Measurements from ENCODE around the gene PHF20. TPM values are rescaled to one million over a fixed set of nuclear protein-coding genes. Genes with fewer than 3 reads are reported as not detected.
"Not testable (repeated sequence)": the region's sequence is repeated elsewhere in the genome, so short reads cannot be mapped to it uniquely, and the experiment has no call there.

The PHF20 gene
- total RNA-seq, 6 experiments from 2014 or later, result 31.5 to 40.9 (median 36.2) TPM

- DNase-seq, result no peak
- Mint-ChIP-seq H3K27me3 (ENCODE audit: insufficient read depth) (peaks cover 7% of the 10 kb centered on the region; the same call in 1 of the 2 replicates), H3K4me3 (no peak overlapping the region), H3K36me3 (ENCODE audit: low read depth) (no peaks in the 10 kb centered on the region), H3K9me3 (no peaks in the 10 kb centered on the region), H3K27ac (no peak overlapping the region), H3K4me1 (ENCODE audit: low read depth) (peaks cover 16% of the 10 kb centered on the region)
- TF ChIP-seq CTCF (IDR thresholded peaks at IDR 0.05), result no peak
Measured at GRCh38 chr20:35762461-35762860, 9.4 kb upstream of the PHF20 start.

GRCh38 chr20:35764936-35765335 lies 6.9 kb upstream of the PHF20 start:
- DNase-seq; H3K27me3 Mint-ChIP-seq (ENCODE audit: insufficient read depth); H3K9me3 Mint-ChIP-seq; H3K36me3 Mint-ChIP-seq (ENCODE audit: low read depth); H3K27ac Mint-ChIP-seq; H3K4me3 Mint-ChIP-seq: not testable (repeated sequence)
- H3K4me1 Mint-ChIP-seq (ENCODE audit: low read depth), result peaks cover 26% of the 10 kb centered on the region

GRCh38 chr20:35766843-35767242 lies 5.0 kb upstream of the PHF20 start:
- DNase-seq, result no peak
- TF ChIP-seq CTCF (IDR thresholded peaks at IDR 0.05), result no peak
- H3K36me3 Mint-ChIP-seq (ENCODE audit: low read depth), result no peaks in the 10 kb centered on the region
- peaks cover 34% of the 10 kb centered on the region for H3K4me1 Mint-ChIP-seq (ENCODE audit: low read depth)
- H3K27me3 Mint-ChIP-seq (ENCODE audit: insufficient read depth), result peaks cover 7% of the 10 kb centered on the region
- H3K4me3 Mint-ChIP-seq, result no peak overlapping the region
- H3K27ac Mint-ChIP-seq, result no peak overlapping the region
- peaks cover 8% of the 10 kb centered on the region; the same call in 1 of the 2 replicates for H3K9me3 Mint-ChIP-seq

- H3K4me3 Mint-ChIP-seq, result no peak overlapping the region; the same call in 1 of the 2 replicates
- DNase-seq, result no peak
- peaks cover 5% of the 10 kb centered on the region for H3K27me3 Mint-ChIP-seq (ENCODE audit: insufficient read depth)
- no peak for TF ChIP-seq CTCF (IDR thresholded peaks at IDR 0.05)
- peaks cover 32% of the 10 kb centered on the region for H3K4me1 Mint-ChIP-seq (ENCODE audit: low read depth)
- no peaks in the 10 kb centered on the region for H3K36me3 Mint-ChIP-seq (ENCODE audit: low read depth)
- peaks cover 8% of the 10 kb centered on the region; the same call in 1 of the 2 replicates for H3K9me3 Mint-ChIP-seq
- H3K27ac Mint-ChIP-seq, result peak overlapping the region; percentile 96
Measured at GRCh38 chr20:35767683-35768481, 3.9 kb upstream of the PHF20 start.

DNA sequence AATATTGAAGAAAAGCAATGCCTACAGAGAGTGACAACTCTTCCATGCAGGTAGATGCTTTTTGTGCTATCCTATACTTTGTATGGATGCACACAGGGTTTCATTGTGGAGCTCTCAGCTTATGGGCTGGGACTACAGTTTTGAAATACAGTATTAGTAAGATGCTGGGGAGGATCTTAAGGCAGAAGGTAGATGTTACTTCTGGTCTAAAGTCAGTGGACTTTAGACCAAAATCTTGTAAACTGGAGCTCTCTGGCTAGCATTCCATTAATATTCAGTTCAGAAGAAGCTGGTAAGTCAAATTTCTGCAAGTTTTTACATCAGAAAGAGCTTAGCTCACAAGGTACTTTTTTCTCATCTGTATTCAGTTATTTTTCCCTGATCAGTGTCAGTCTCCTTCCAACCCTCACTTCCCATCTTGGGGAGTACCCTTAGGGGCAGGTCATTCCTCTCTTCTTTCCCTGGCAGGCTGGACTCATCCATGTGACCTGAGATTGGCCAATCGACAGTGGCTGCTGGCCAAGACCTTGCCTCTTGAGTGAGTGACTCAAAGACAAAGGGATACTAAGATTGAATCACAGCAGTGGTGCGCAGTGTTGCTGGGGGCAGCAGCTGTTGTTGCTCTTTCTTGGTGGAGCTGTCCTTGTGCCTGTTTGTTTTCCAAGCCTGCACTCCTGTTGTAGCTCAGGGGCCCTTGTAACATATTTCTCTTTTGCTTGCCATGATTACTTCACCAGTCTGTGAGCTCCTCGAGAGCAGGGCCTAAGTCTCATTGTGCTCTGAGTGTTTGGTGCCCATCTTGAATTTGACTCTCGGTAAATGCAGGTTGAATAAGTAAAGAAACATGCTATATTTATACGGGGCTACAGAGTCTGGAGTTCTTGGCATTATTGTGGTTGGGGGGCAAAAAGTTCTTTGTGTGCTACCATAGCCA lies 2.8 kb upstream of the PHF20 start:
- peaks cover 8% of the 10 kb centered on the region; the same call in 1 of the 2 replicates for H3K9me3 Mint-ChIP-seq
- H3K4me3 Mint-ChIP-seq, result peak overlapping the region; percentile 40; the same call in 1 of the 2 replicates
- peak overlapping the region; percentile 96 for H3K27ac Mint-ChIP-seq
- H3K36me3 Mint-ChIP-seq (ENCODE audit: low read depth), result peaks cover 10% of the 10 kb centered on the region
- peak; percentile 98 for DNase-seq
- peaks cover 5% of the 10 kb centered on the region for H3K27me3 Mint-ChIP-seq (ENCODE audit: insufficient read depth)
- TF ChIP-seq CTCF (IDR thresholded peaks at IDR 0.05), result no peak
- peaks cover 43% of the 10 kb centered on the region for H3K4me1 Mint-ChIP-seq (ENCODE audit: low read depth)
